Transverse colon (tissue), 4 donors: ENCODE data around the gene RAPH1.

ENCODE experiments used
- POLR2A ChIP-seq: fragments of 450-650 bp; IDR thresholded peaks from one replicate; pipeline ENCODE4 v1.6.1; 2016; ENCODE audit warnings: antibody characterized with exemption, mild to moderate bottlenecking, moderate library complexity
- POLR2AphosphoS5 ChIP-seq, 3 donors: sonication (generic); formaldehyde crosslinking; IDR thresholded peaks; one replicate each; pipeline ENCODE4 v1.6.1; 2016; ENCODE audit warnings: antibody characterized with exemption in 3 of 3
- TF ChIP-seq, protein P1 (sequence below), 5 experiments: fragments of 200-600 bp in 3 of 5; fragments of 450-650 bp in 2 of 5; sonication (generic) in 3 of 5; IDR thresholded peaks; 1 replicate in 2 of 5; 2 replicates in 3 of 5; pipeline ENCODE4 v1.5.1; 2016 to 2017; ENCODE audit warnings: antibody characterized with exemption in 5 of 5, inconsistent platforms in 3 of 5, mild to moderate bottlenecking in 2 of 5, moderate library complexity in 1 of 5

DNA sequence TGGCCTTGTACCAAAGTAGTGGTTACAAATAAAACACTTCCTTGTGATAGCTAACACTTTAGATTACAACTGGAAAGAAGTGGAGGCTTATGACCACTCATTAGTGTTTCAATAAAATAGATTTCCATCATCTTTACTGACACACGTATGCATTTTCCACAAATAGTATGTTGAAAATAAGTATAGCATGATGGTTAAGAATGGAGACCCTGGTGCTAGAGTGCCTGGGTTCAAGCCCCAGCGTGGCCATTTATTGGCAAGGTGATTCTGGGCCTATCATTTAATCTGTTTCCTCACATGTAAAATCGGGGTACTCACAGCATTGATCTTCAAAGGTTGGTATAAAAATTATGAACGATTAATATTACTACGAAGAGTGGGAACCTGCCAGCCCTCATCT, 54.5 kb downstream of the RAPH1 start:
- TF ChIP-seq POLR2A: no peak
- TF ChIP-seq, protein P1, sequence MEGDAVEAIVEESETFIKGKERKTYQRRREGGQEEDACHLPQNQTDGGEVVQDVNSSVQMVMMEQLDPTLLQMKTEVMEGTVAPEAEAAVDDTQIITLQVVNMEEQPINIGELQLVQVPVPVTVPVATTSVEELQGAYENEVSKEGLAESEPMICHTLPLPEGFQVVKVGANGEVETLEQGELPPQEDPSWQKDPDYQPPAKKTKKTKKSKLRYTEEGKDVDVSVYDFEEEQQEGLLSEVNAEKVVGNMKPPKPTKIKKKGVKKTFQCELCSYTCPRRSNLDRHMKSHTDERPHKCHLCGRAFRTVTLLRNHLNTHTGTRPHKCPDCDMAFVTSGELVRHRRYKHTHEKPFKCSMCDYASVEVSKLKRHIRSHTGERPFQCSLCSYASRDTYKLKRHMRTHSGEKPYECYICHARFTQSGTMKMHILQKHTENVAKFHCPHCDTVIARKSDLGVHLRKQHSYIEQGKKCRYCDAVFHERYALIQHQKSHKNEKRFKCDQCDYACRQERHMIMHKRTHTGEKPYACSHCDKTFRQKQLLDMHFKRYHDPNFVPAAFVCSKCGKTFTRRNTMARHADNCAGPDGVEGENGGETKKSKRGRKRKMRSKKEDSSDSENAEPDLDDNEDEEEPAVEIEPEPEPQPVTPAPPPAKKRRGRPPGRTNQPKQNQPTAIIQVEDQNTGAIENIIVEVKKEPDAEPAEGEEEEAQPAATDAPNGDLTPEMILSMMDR (IDR thresholded peaks at IDR 0.05): no peak
- no peak for TF ChIP-seq POLR2AphosphoS5 (IDR thresholded peaks at IDR 0.05)
